H1 (cell line): ENCODE measurements around the gene CNPY4. TPM values are rescaled to one million over a fixed set of nuclear protein-coding genes. Genes with fewer than 3 reads are reported as not detected.
A peak's percentile ranks its signal among the peaks of the same experiment; 100 is the strongest.

Experiments
- CBX5 ChIP-seq: fragments of 300-800, 300-1000 bp; sonication (generic); IDR thresholded peaks from 2 replicates; pipeline ENCODE4 v1.7.1; 2016; ENCODE audit warnings: antibody characterized with exemption, low read length, low read depth
- CBX8 ChIP-seq: fragments of 300-800, 300-1000 bp; sonication (generic); IDR thresholded peaks from 2 replicates; pipeline ENCODE4 v1.7.1; 2016; ENCODE audit warnings: low read depth, low read length, borderline replicate concordance
- CTBP2 ChIP-seq: IDR thresholded peaks from 2 replicates; pipeline ENCODE4 v1.7.0; 2011; ENCODE audit warnings: borderline replicate concordance, mild to moderate bottlenecking, moderate library complexity, mixed read lengths, low read length; ENCODE audit not compliant: insufficient read depth, insufficient read length
- MAFK ChIP-seq: IDR thresholded peaks from 2 replicates; pipeline ENCODE4 v1.6.1; 2012; ENCODE audit warnings: low read depth, mild to moderate bottlenecking, improper control_type of control experiment, low read length
- POLR2AphosphoS5 ChIP-seq: IDR thresholded peaks from 2 replicates; pipeline ENCODE4 v1.6.1; 2011; ENCODE audit warnings: low read depth, low read length
- RAD21 ChIP-seq, 2 experiments: IDR thresholded peaks in 1 of 2; conservative IDR thresholded peaks in 1 of 2; 2 replicates each; pipeline ENCODE4 v1.6.1; 2011; ENCODE audit warnings: low read depth in 2 of 2, low read length in 2 of 2, improper control_type of control experiment in 1 of 2, inconsistent platforms in 1 of 2, mild to moderate bottlenecking in 1 of 2, moderate library complexity in 1 of 2
- RBBP5 ChIP-seq: IDR thresholded peaks from 2 replicates; pipeline ENCODE4 v1.7.1; 2012; ENCODE audit warnings: low read depth, mild to moderate bottlenecking, inconsistent platforms, low read length, moderate library complexity, borderline replicate concordance
- RXRA ChIP-seq: IDR thresholded peaks from 2 replicates; pipeline ENCODE4 v1.6.1; 2011; ENCODE audit warnings: low read depth, mild to moderate bottlenecking, low read length, moderate library complexity; ENCODE audit not compliant: insufficient read depth
- SAP30 ChIP-seq: fragments of 300-600 bp; sonication (generic); IDR thresholded peaks from 2 replicates; pipeline ENCODE4 v1.7.1; 2012; ENCODE audit warnings: low read length, moderate library complexity, mild to moderate bottlenecking, inconsistent platforms; ENCODE audit not compliant: insufficient read depth, insufficient replicate concordance
- SP4 ChIP-seq: IDR thresholded peaks from 2 replicates; pipeline ENCODE4 v1.6.1; 2012; ENCODE audit warnings: low read length, inconsistent platforms
- TAF7 ChIP-seq: optimal IDR thresholded peaks from 2 replicates; pipeline ENCODE3; 2011; ENCODE audit warnings: low read depth, mild to moderate bottlenecking, inconsistent platforms, low read length, moderate library complexity, borderline replicate concordance
- TBP ChIP-seq: IDR thresholded peaks from 2 replicates; pipeline ENCODE4 v1.6.1; 2011; ENCODE audit warnings: low read depth, low read length, improper control_type of control experiment
- polyA plus RNA-seq, 7 experiments: library from polyadenylated mRNA; depleted of rRNA in 3 of 7; stranded (reverse) in 5 of 7; unstranded in 2 of 7; fragments of >200 nt in 5 of 7; fragments of 200-250 nt in 2 of 7; gene quantifications; 1 replicate in 5 of 7; 2 replicates in 1 of 7; 4 replicates in 1 of 7; pipeline versions ENCODE4 v1.2.1 to v1.2.3, GENCODE V29; 2011 to 2013; ENCODE audit warnings: missing spikeins in 2 of 7, mixed read lengths in 2 of 7
- total RNA-seq: library from RNA; stranded (reverse); fragmentation: NEBNext Ultra II Directional; extraction: Animal tissue kit (Norgen Biotek cat#: 25700); gene quantifications from 2 replicates; pipeline ENCODE4 v1.2.1, GENCODE V29; 2021

Gene CNPY4
- total and polyA plus RNA-seq, 2 of the 8 experiments (the other 6 are each of a cell fraction or from before 2014, with no cell fraction given) = 10.2 to 15.3 TPM

- TF ChIP-seq RAD21 (IDR thresholded peaks at IDR 0.05 in 1 of 2, conservative IDR thresholded peaks at IDR 0.05 in 1 of 2; ENCODE audit: low read depth in 2 of 2, low read length in 2 of 2) (no peak), POLR2AphosphoS5 (peak; percentile 86), CBX5 (no peak), CBX8 (no peak), TBP (no peak), SP4 (no peak), SAP30 (no peak), CTBP2 (no peak), TAF7 (peak; percentile 24), RBBP5 (no peak), MAFK (no peak), RXRA (no peak)
Observed at GRCh38 chr7:100095289-100095688, 24.1 kb upstream of the CNPY4 start (continued).
